ENCODE results near the gene RPAIN. TPM values are rescaled to one million over a fixed set of nuclear protein-coding genes. Genes with fewer than 3 reads are reported as not detected.

Gene RPAIN
- total RNA-seq, 4 donors from 2014 or later, result 35.9 to 53.0 (median 40.6) TPM

GRCh38 chr17:5391678-5392077 lies 28.3 kb upstream of the RPAIN start:
- no peak for TF ChIP-seq CTCF (IDR thresholded peaks at IDR 0.05; ENCODE audit: low read depth)

GRCh38 chr17:5396612-5397011 lies 23.4 kb upstream of the RPAIN start:
- no peak for TF ChIP-seq CTCF (IDR thresholded peaks at IDR 0.05; ENCODE audit: low read depth)

DNA sequence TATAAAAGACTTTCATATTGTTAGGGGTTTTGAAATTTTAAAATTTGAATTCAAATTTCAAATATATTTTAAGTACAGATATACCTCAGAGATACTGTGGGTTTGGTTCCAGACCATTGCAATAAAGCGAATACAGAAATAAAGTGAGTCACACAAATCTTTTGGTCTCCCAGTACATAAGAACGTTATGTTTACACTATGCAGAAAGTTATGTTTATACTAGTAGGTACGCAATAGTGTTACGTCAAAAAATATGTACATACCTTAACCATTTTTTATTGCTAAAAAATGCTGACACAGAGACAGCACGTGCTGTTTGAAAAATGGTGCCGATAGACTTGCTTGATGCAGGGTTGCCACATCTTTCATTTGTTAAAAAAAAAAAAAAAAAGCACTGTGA lies 20.2 kb upstream of the RPAIN start:
- TF ChIP-seq CTCF (IDR thresholded peaks at IDR 0.05; ENCODE audit: low read depth), result no peak

- TF ChIP-seq CTCF (IDR thresholded peaks at IDR 0.05; ENCODE audit: low read depth), result no peak
Measured at GRCh38 chr17:5405400-5405799, 14.6 kb upstream of the RPAIN start.

DNA sequence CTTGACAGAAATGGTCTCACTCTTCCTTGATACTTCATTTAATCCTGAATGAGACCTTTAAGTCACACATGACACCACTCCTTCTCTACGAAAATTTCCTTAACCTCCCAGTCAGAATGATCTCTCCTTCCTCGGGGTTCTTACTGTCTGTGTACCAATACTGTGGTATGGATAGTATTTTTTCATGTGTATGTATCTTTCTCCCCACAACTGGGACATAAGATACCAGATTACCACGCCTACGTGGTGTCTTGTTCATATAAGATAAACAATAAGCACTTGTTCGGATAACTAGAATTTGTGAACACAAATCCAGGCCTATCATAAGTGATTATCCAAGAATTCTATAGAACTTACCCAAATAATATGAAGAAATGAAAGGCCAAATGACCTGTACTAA lies 11.8 kb upstream of the RPAIN start:
- no peak for TF ChIP-seq CTCF (IDR thresholded peaks at IDR 0.05; ENCODE audit: low read depth)

DNA sequence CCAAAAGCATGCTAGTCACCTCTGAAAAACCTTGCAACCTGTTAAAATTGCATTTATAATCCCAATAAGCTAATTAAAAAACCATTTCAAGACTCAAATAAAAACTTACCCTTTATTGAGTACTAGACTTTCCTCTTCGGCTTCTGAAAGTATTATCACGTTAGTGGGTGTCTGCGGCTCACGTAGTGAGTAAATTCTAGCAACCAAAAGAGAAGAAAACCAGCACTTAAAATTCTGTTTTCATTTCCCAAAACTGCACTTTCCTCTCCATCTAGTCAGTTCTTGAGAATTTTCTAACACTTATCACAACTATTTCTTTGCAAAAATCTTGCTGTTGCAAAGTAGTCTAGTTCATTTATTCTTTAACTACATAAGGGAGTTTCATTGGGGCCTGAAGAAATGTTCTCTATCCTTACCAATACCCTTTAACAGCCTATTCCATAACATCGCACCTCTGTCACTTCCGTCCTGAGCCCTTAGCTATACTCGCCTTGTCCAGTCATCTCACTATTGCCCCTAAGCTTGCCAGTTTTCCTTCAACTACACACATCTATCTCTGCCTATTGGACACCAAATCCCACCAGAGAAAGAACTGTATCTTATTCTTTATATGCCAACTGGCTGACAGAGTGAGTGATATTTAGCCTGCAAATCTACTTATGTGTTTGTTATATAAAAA lies 9.2 kb upstream of the RPAIN start:
- TF ChIP-seq CTCF (IDR thresholded peaks at IDR 0.05; ENCODE audit: low read depth), result no peak

DNA sequence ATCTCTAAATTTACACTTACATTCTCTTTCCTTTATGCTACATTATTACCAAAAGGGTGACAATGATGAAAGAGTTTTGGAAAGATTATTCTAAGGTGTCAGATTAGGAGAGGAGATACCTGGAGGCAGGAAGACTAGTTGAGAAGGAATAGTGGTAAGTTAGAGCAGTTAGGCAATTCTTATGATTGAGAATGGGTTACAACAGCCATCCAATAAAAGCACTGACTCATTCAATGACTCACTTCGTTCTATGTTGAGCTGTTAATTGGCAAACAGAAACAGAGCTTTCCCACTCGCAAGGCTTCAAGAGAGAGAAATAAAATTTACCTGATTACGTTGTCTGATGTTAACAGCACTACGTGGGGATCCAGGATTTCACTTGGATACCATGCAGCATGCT lies 6.3 kb upstream of the RPAIN start:
- TF ChIP-seq CTCF (IDR thresholded peaks at IDR 0.05; ENCODE audit: low read depth), result no peak

All from subcutaneous adipose tissue (tissue), 4 donors.